HUES6 (cell line): ENCODE data around the gene TGFB2.

ENCODE experiments used
- H3K27ac ChIP-seq: 2 replicates; pipeline ENCODE4 v1.7.0; 2013; ENCODE audit warnings: low read depth, mild to moderate bottlenecking, low read length, inconsistent platforms
- H3K27me3 ChIP-seq: 2 replicates; pipeline ENCODE4 v1.6.1; 2013; ENCODE audit warnings: low read length; ENCODE audit not compliant: control insufficient read depth, insufficient read depth
- H3K36me3 ChIP-seq: 2 replicates; pipeline ENCODE4 v1.6.1; 2013; ENCODE audit warnings: low read length; ENCODE audit not compliant: control insufficient read depth, insufficient read depth
- H3K4me1 ChIP-seq: 2 replicates; pipeline ENCODE4 v1.6.1; 2013; ENCODE audit warnings: low read length; ENCODE audit not compliant: control insufficient read depth, insufficient read depth
- H3K4me3 ChIP-seq: 2 replicates; pipeline ENCODE4 v1.5.1; 2013; ENCODE audit warnings: low read depth, low read length
- H3K9ac ChIP-seq: one replicate; pipeline ENCODE4 v1.6.1; 2013; ENCODE audit warnings: mild to moderate bottlenecking, low read length
- H3K9me3 ChIP-seq: 2 replicates; pipeline ENCODE4 v1.6.1; 2013; ENCODE audit warnings: low read depth, low read length; ENCODE audit not compliant: control insufficient read depth, insufficient read depth

Gene TGFB2

GRCh38 chr1:218463194-218464156, 118.3 kb downstream of the TGFB2 start:
- Histone ChIP-seq H3K9ac (no peak overlapping the region), H3K4me3 (no peak overlapping the region), H3K4me1 (peaks cover 25% of the 10 kb centered on the region), H3K27me3 (no peaks in the 10 kb centered on the region), H3K27ac (no peak overlapping the region), H3K9me3 (no peaks in the 10 kb centered on the region), H3K36me3 (no peaks in the 10 kb centered on the region)

GRCh38 chr1:218464871-218465270, 119.7 kb downstream of the TGFB2 start:
- Histone ChIP-seq H3K27ac (no peak overlapping the region), H3K36me3 (no peaks in the 10 kb centered on the region), H3K27me3 (no peaks in the 10 kb centered on the region), H3K4me3 (no peak overlapping the region), H3K4me1 (peaks cover 14% of the 10 kb centered on the region), H3K9ac (no peak overlapping the region), H3K9me3 (no peaks in the 10 kb centered on the region)

- H3K4me1 ChIP-seq = peaks cover 5% of the 10 kb centered on the region; the same call in 1 of the 2 replicates
Measured at GRCh38 chr1:218466341-218467010, 121.3 kb downstream of the TGFB2 start.

GRCh38 chr1:218467101-218468072, 122.3 kb downstream of the TGFB2 start:
- no peak overlapping the region for H3K4me3 ChIP-seq

More at GRCh38 chr1:218466341-218467010, 121.3 kb downstream of the TGFB2 start:
- no peak overlapping the region for H3K4me3 ChIP-seq
- no peak overlapping the region for H3K9ac ChIP-seq
- H3K27me3 ChIP-seq = no peaks in the 10 kb centered on the region
- no peaks in the 10 kb centered on the region for H3K36me3 ChIP-seq
- no peak overlapping the region for H3K27ac ChIP-seq
- no peaks in the 10 kb centered on the region for H3K9me3 ChIP-seq

GRCh38 chr1:218468711-218469110, 123.6 kb downstream of the TGFB2 start:
- H3K27me3 ChIP-seq = no peaks in the 10 kb centered on the region
- H3K4me3 ChIP-seq = no peak overlapping the region
- H3K9me3 ChIP-seq = no peaks in the 10 kb centered on the region
- no peak overlapping the region for H3K27ac ChIP-seq
- peaks cover 5% of the 10 kb centered on the region; the same call in 1 of the 2 replicates for H3K4me1 ChIP-seq
- no peak overlapping the region for H3K9ac ChIP-seq
- H3K36me3 ChIP-seq = no peaks in the 10 kb centered on the region

More at GRCh38 chr1:218467101-218468072, 122.3 kb downstream of the TGFB2 start:
- Histone ChIP-seq H3K36me3 (no peaks in the 10 kb centered on the region), H3K4me1 (peaks cover 5% of the 10 kb centered on the region; the same call in 1 of the 2 replicates), H3K27me3 (no peaks in the 10 kb centered on the region), H3K27ac (no peak overlapping the region), H3K9ac (no peak overlapping the region), H3K9me3 (no peaks in the 10 kb centered on the region)

GRCh38 chr1:218472885-218473284, 127.7 kb downstream of the TGFB2 start:
- Histone ChIP-seq H3K9me3 (no peaks in the 10 kb centered on the region), H3K27me3 (no peaks in the 10 kb centered on the region), H3K4me1 (peaks cover 5% of the 10 kb centered on the region; the same call in 1 of the 2 replicates), H3K36me3 (no peaks in the 10 kb centered on the region), H3K27ac (no peak overlapping the region), H3K4me3 (no peak overlapping the region), H3K9ac (no peak overlapping the region)

- no peaks in the 10 kb centered on the region for H3K9me3 ChIP-seq
- no peak overlapping the region for H3K9ac ChIP-seq
- no peaks in the 10 kb centered on the region for H3K36me3 ChIP-seq
- H3K27ac ChIP-seq = no peak overlapping the region
- no peaks in the 10 kb centered on the region for H3K27me3 ChIP-seq
- H3K4me3 ChIP-seq = no peak overlapping the region
- H3K4me1 ChIP-seq = peaks cover 5% of the 10 kb centered on the region; the same call in 1 of the 2 replicates
Measured at GRCh38 chr1:218473522-218473921, 128.4 kb downstream of the TGFB2 start.

GRCh38 chr1:218474128-218474527, 129.0 kb downstream of the TGFB2 start:
- Histone ChIP-seq H3K9ac (no peak overlapping the region), H3K4me3 (no peak overlapping the region), H3K27me3 (no peaks in the 10 kb centered on the region), H3K27ac (no peak overlapping the region), H3K4me1 (peaks cover 5% of the 10 kb centered on the region; the same call in 1 of the 2 replicates), H3K36me3 (no peaks in the 10 kb centered on the region), H3K9me3 (no peaks in the 10 kb centered on the region)

- H3K27ac ChIP-seq = no peak overlapping the region
- H3K36me3 ChIP-seq = no peaks in the 10 kb centered on the region
Measured at GRCh38 chr1:218475275-218475674, 130.1 kb downstream of the TGFB2 start.

GRCh38 chr1:218475699-218476098, 130.6 kb downstream of the TGFB2 start:
- Histone ChIP-seq H3K9ac (no peak overlapping the region), H3K4me3 (no peak overlapping the region), H3K4me1 (peaks cover 5% of the 10 kb centered on the region; the same call in 1 of the 2 replicates), H3K27ac (no peak overlapping the region), H3K27me3 (no peaks in the 10 kb centered on the region), H3K9me3 (no peaks in the 10 kb centered on the region), H3K36me3 (no peaks in the 10 kb centered on the region)

More at GRCh38 chr1:218475275-218475674, 130.1 kb downstream of the TGFB2 start:
- Histone ChIP-seq H3K27me3 (no peaks in the 10 kb centered on the region), H3K9me3 (no peaks in the 10 kb centered on the region), H3K9ac (no peak overlapping the region), H3K4me3 (no peak overlapping the region), H3K4me1 (peaks cover 5% of the 10 kb centered on the region; the same call in 1 of the 2 replicates)
